Measurements from ENCODE around the gene LGR5.

LGR5 gene

GRCh38 chr12:71440345-71440762, 756 bp downstream of the LGR5 start:
- DNase-seq = no peak

GRCh38 chr12:71440763-71441748, 1.5 kb downstream of the LGR5 start:
- no peak for DNase-seq

GRCh38 chr12:71441836-71442566, 2.4 kb downstream of the LGR5 start:
- DNase-seq = no peak

- no peak for DNase-seq
These were observed 3.0 kb downstream of the LGR5 start for GRCh38 chr12:71442567-71442931.

GRCh38 chr12:71445071-71445470, 5.5 kb downstream of the LGR5 start:
- no peak for DNase-seq

- no peak for DNase-seq
These were observed 8.1 kb downstream of the LGR5 start for GRCh38 chr12:71447691-71448132.

- no peak for DNase-seq
These were observed 8.6 kb downstream of the LGR5 start for GRCh38 chr12:71448150-71448581.

GRCh38 chr12:71449373-71450070, 9.9 kb downstream of the LGR5 start:
- no peak for DNase-seq

- DNase-seq = no peak
These were observed 12.4 kb downstream of the LGR5 start for GRCh38 chr12:71452006-71452405.

GRCh38 chr12:71455028-71455737, 15.6 kb downstream of the LGR5 start:
- DNase-seq = no peak

GRCh38 chr12:71456316-71456715, 16.7 kb downstream of the LGR5 start:
- no peak for DNase-seq

- no peak for DNase-seq
These were observed 17.4 kb downstream of the LGR5 start for GRCh38 chr12:71456990-71457389.

GRCh38 chr12:71460318-71460717, 20.7 kb downstream of the LGR5 start:
- DNase-seq = no peak

GRCh38 chr12:71460850-71461609, 21.4 kb downstream of the LGR5 start:
- no peak for DNase-seq

GRCh38 chr12:71461787-71462328, 22.3 kb downstream of the LGR5 start:
- no peak for DNase-seq

- no peak for DNase-seq
These were observed 26.2 kb downstream of the LGR5 start for GRCh38 chr12:71465796-71466195.

GRCh38 chr12:71469258-71469750, 29.7 kb downstream of the LGR5 start:
- DNase-seq = peak in 2 of 3 donors; percentile 1 to 19

GRCh38 chr12:71472441-71472911, 32.9 kb downstream of the LGR5 start:
- DNase-seq = no peak

- DNase-seq = no peak
These were observed 35.2 kb downstream of the LGR5 start for GRCh38 chr12:71474791-71475190.

GRCh38 chr12:71475280-71475679, 35.7 kb downstream of the LGR5 start:
- DNase-seq = no peak

GRCh38 chr12:71476513-71476912, 36.9 kb downstream of the LGR5 start:
- no peak for DNase-seq

All from suppressor macrophage treated with lipopolysaccharide for 1 hour (primary cell).